Glomerular visceral epithelial cell (primary cell): ENCODE data around the gene CCDC187.
"Not testable (repeated sequence)": the region's sequence is repeated elsewhere in the genome, so short reads cannot be mapped to it uniquely, and the experiment has no call there.

ENCODE experiments used
- DNase-seq: peaks from one replicate; pipeline ENCODE4 v3.0.0-alpha.2; 2016; ENCODE audit errors: extremely low spot score

The CCDC187 gene

GRCh38 chr9:136326761-136327303 lies 22.9 kb upstream of the CCDC187 start:
- DNase-seq: no peak

GRCh38 chr9:136326061-136326760 lies 22.3 kb upstream of the CCDC187 start:
- DNase-seq: no peak

DNA sequence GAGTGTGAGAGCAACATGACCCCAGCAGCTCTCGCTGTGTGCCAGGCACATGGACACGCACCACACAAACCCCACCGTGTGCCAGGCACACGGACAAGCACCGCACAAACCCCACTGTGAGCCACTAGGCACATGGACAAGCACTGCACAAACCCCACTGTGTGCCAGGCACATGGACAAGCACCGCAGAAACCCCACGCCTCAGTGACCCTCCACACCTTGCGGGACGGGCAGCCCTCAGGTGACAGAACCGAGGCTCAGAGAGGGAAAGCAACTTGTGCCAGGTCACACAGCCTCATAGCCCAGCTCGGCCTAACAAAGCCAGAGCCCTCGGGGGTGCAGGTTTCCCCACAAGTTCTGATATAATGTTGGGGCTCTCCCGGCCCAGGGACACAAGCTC lies 21.5 kb upstream of the CCDC187 start:
- no peak for DNase-seq

GRCh38 chr9:136324501-136325300 lies 20.8 kb upstream of the CCDC187 start:
- DNase-seq: no peak

GRCh38 chr9:136323371-136323789 lies 19.5 kb upstream of the CCDC187 start:
- no peak for DNase-seq

DNA sequence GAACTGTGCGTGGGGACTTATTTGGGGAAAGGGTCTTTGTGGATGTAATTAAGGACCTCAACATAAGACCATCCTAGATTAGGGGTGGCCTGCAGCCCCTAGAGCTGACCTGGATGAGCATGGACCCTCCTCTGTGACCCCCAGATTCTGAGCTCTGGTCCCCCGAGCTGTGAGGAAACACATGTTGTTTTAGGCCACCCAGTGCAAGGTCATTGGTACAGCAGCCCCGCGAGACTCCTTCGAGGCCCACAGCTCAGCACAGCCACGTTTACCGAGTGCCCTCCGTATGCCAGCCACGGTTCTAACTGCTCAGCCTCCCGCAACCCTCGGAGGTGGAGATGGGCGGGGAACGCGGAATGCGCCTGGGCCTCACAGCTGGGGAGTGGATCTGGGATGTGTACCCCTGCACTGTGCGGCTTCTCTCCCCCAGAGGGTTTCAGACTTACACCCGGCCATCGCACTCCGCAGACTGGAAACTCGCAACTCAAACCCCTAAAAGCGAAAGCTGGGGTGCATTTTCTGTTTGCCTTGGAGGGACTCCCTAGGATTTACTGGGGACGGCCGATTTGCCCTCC lies 18.9 kb upstream of the CCDC187 start:
- DNase-seq: no peak

- DNase-seq: no peak
Observed at GRCh38 chr9:136321561-136321960, 17.7 kb upstream of the CCDC187 start.

DNA sequence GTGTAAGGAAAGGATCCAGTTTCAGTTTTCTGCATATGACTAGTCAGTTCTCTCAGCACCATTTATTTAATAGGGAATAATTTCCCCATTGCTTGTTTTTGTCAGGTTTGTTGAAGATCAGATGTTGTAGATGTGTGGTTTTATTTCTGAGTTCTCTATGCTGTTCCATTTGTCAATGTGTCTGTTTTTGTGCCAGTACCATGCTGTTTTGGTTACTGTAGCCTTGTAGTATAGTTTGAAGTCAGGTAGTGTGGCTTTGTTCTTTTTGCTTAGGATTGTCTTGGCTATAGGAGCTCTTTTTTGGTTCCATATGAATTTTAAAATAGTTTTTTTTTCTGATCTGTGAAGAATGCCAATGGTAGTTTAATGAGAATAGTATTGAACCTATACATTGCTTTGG lies 17.1 kb upstream of the CCDC187 start:
- DNase-seq: not testable (repeated sequence)

DNA sequence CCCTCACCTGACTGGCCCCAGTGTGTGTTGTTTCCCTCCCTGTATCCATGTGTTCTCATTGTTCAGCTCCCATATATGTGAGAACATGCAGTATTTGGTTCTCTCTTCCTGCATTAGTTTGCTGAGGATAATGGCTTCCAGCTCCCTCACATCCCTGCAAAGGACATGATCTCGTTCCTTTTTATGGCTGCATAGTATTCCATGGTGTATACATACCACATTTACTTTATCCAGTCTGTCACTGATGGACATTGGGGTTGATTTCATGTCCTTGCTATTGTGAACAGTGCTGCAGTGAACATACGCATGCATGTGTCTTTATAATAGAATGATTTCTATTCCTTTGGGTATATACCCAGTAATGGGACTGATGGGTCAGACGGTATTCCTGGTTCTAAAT lies 16.1 kb upstream of the CCDC187 start:
- DNase-seq: not testable (repeated sequence)

DNA sequence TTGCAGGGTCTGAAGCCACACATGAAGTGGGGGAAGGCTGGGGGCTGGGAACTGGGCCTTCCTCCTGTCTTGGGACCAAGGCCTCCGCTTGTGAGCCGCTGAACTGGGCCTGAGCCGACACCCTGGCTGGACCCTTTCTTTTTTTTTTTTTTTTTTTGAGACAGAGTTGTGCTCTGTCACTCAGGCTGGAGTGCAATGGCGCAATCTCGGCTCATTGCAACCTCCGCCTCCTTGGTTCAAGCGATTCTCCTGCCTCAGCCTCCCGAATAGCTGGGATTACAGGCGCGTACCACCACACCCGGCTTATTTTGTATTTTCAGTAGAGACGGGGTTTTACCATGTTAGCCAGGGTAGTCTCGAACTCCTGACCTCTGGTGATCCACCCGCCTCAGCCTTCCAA lies 15.3 kb upstream of the CCDC187 start:
- DNase-seq: not testable (repeated sequence)

DNA sequence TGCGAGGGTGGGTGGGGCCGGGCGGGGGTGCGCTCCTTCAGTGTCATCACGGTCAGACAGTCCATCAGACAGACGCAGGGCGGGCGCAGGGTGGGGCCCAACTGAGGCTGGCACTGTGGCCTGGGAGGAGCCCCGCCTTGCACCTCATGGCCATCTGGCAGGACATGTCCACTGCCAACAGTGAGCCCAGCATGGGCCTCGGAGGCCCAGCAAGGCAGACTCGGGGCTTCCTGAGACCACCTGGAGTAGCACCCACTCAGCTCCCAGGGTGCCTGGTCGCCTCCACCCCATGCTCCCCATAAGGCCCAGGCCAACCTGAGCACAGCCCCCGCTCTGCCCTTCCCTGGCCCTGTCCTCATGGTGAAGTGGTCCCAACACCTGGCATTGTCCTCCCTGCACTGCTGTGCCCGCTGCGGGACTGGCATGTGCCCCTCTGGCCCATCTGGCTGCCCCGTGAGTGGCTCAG lies 14.9 kb upstream of the CCDC187 start:
- DNase-seq: no peak

DNA sequence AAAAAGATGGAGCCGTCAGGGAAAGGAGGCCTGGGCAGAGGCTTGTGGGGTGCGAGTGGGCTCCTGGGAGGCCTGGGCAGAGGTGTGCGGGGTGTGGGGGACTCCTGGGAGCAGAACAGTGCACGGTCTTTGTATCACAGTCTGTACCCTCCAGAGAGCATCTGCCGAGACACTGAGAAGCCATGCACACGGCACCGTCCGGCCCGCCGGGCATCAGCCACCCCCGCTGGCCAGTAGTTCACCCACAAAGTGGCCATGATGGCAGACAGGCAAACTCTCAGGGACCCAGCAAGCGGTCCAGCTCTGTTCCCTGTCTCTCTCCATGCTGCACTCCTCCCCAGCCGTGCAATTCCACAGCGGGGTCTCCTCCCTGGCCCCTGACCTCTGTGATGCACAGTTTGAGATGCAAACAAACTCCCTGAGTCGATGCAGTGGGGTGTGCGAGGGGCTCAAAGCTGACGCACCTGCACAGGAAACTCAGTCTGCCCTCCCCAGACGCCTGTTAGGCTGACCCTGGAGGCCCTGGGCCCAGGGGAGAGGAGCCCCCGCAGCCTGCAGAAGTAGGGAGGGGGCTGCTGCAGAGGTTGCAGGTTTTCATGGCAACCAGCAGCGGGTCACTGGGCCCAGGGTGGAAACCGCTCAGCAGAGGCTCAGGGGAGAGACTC lies 14.3 kb upstream of the CCDC187 start:
- no peak for DNase-seq

DNA sequence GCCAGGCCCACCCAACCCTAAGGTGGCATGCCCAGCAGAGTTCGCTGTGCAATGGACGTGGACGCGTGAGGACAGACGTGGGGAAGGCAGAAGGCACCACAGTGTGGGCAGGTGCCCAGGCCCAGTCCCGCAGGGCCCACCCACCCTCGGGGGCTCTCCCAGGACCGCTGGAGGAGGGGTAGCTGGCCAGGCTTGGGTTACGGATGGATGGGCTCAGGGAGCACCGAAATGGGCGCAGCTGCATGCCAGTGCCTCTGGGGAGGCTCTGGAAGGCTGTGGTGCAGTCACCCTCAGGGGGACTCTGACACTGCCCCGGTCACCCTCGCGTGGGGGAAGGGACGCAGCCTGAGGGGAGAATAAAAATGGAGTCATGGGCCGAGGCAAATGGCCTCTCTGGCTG lies 13.8 kb upstream of the CCDC187 start:
- no peak for DNase-seq

DNA sequence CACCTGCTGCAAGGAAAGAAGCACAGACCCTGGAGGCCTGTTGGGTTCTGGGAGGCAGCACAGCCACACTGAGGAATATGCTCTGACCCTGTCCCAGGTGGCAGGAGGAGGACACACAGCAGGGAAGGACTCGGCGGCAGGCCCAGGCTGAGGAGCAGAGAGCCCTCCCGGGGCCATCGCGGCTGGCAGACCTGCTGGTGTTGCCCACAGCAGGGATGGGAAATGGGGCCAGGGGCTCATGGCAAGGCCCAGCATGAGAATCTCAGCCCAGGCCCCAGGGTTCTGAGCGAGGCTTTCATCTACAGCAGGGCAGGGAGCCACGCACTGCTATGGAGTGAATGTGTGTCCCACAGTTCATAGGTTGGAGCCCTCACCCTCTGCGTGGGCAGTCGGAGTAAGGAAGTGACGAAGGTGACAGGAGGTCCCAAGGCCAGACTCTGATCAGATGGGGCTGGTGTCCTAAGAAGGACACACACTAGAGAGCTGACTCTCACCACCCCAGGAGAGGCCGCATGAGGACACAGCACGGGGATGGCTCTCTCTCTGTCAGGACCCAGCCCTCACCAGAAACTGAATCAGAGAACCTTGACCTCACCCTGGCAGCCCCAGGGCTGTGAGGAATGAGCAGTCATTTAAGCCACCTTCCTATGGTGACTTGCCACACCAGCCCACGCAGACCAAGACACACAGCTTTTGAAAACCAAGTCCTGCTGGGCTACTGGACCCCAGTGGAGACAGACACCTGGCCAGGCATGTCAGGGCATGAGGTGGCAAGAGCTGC lies 13.2 kb upstream of the CCDC187 start:
- no peak for DNase-seq

DNA sequence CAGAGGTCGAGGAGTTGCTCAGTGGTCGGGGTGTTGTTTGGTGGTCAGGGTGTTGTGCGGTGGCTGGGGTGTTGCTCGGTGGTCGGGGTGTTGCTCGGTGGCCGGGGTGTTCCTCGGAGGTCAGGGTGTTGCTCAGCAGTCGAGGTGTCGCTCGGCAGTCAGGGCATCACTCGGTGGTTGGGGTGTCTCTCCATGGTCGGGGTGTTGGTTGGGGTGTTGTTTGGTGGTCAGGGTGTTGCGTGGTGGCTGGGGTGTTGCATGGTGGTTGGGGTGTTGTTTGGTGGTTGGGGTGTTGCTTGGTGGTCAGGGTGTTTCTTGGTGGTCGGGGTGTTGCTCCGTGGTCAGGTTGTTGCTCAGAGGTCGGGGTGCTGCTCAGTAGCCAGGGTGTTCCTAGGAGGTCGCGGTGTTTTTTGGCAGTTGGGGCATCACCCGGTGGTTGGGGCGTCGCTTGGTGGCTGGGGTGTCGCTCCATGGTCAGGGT lies 12.4 kb upstream of the CCDC187 start:
- DNase-seq: no peak

GRCh38 chr9:136314944-136315343 lies 11.1 kb upstream of the CCDC187 start:
- no peak for DNase-seq

- DNase-seq: no peak
Observed at GRCh38 chr9:136314056-136314416, 10.1 kb upstream of the CCDC187 start.

DNA sequence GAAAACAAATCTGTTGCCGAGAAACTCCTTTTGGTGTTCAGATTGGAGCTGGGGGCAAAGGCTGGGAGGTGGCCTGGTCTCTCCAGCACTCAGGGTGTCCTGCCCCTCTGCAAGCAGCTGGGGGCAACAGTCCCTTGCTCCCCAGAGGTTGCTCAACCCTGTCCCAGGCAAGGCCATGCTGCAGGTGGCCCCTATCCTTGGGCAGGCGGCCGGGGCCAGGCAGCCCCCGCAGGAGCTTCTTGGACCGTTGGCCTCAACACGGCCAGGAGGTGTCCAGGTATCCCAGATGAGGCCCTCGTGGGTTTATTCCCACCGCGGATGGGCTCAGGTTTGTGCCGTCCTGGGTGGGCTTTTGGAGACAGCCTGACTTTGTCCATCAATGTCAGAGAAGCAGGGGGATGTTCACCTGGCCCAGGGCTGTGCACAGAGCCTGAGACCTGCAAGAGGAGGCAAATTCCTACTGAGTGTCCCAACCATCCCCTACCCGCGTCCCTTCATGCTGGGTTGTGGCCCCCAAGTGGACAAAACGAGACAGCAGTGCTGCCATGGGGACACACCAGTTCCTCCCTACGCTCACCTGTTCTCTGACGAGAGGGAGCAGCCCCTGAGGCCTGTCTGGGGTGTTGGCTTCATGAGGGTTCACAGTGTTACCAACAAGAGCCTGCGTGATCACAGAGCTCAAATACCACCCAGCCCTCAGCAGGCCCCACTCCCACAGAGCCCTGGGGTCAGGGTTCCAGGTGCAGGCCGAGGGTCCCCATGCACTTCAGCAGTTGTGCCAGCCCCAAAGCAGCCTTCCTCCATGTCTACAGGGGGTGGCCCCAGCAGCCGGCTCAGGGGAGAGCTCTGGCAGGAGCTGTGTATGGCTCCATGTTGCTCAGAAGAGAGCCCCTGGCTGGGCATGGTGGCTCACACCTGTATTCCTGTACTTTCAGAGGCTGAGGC lies 9.5 kb upstream of the CCDC187 start:
- no peak for DNase-seq

DNA sequence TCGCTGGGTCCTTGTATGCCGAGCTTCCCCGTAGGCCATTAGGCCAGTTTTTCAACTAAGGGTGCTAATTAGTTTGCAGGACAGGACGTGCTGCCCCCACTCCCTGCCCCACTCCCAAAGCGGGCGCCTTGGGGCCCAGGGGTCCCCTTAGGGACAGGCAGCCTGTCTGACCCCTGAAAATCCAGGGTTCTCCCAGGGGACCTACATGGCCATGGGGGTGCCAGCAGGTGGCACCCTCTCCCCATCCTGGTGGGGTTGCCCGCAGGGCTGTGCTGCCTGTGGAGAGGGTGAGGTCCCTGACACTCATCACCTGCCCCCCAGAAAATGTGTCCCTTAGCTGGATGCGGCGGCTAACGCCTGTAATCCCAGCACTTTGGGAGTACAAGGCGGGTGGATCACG lies 8.5 kb upstream of the CCDC187 start:
- DNase-seq: peak; percentile 49

- DNase-seq: no peak
Observed at GRCh38 chr9:136312009-136312375, 8.1 kb upstream of the CCDC187 start.
